GM12891 (cell line): Measurements from ENCODE around the gene POLD3.

ENCODE experiments used
- POLR2A ChIP-seq: IDR thresholded peaks from 2 replicates; pipeline ENCODE4 v1.6.1; 2011; ENCODE audit warnings: low read depth, low read length, control low read depth
- POLR2AphosphoS5 ChIP-seq: IDR thresholded peaks from 2 replicates; pipeline ENCODE4 v1.6.1; 2011; ENCODE audit warnings: low read depth, low read length, control low read depth
- SPI1 ChIP-seq: IDR thresholded peaks from 2 replicates; pipeline ENCODE4 v1.6.1; 2011; ENCODE audit warnings: low read depth, low read length, control low read depth
- TAF1 ChIP-seq: IDR thresholded peaks from 2 replicates; pipeline ENCODE4 v1.6.1; 2011; ENCODE audit warnings: low read depth, low read length, control low read depth

GRCh38 chr11:74634537-74634936 is 42.2 kb downstream of the POLD3 start:
- TF ChIP-seq TAF1 = no peak
- TF ChIP-seq POLR2AphosphoS5 = no peak
- no peak for TF ChIP-seq POLR2A
- TF ChIP-seq SPI1 = no peak
